ENCODE results near the gene NKG7.

DNA sequence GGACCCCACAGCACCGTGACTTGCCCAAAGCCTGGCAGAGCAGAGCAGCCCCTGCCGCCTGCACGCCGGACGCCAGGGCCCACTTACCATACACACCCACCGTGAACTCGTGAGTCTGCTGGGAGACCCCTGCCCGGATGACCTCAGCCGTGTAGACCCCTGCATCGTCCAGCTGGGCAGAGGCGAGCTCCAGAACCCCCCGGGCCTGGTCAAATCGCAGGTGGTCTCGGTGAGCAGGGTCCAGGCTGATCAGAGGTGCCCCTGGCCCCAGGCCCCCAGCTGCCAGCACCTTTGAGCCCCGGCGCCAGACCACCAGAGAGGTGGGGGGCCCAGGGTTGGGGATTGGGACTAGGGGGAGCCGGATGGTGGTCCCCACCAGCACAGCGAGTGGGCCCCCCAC, 31.4 kb downstream of the NKG7 start:
- TF ChIP-seq, protein P1, sequence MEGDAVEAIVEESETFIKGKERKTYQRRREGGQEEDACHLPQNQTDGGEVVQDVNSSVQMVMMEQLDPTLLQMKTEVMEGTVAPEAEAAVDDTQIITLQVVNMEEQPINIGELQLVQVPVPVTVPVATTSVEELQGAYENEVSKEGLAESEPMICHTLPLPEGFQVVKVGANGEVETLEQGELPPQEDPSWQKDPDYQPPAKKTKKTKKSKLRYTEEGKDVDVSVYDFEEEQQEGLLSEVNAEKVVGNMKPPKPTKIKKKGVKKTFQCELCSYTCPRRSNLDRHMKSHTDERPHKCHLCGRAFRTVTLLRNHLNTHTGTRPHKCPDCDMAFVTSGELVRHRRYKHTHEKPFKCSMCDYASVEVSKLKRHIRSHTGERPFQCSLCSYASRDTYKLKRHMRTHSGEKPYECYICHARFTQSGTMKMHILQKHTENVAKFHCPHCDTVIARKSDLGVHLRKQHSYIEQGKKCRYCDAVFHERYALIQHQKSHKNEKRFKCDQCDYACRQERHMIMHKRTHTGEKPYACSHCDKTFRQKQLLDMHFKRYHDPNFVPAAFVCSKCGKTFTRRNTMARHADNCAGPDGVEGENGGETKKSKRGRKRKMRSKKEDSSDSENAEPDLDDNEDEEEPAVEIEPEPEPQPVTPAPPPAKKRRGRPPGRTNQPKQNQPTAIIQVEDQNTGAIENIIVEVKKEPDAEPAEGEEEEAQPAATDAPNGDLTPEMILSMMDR (IDR thresholded peaks at IDR 0.05), result no peak
- TF ChIP-seq POLR2A (IDR thresholded peaks at IDR 0.05), result no peak

All from lower leg skin (tissue), 3 donors.